ENCODE measurements around the gene PRKCG.

GRCh38 chr19:53908106-53908934, 26.3 kb downstream of the PRKCG start:
- no peak for TF ChIP-seq CTCF (IDR thresholded peaks at IDR 0.05)
- TF ChIP-seq POLR2A (IDR thresholded peaks at IDR 0.05): no peak
